ENCODE data around the gene OXA1L.

DNA sequence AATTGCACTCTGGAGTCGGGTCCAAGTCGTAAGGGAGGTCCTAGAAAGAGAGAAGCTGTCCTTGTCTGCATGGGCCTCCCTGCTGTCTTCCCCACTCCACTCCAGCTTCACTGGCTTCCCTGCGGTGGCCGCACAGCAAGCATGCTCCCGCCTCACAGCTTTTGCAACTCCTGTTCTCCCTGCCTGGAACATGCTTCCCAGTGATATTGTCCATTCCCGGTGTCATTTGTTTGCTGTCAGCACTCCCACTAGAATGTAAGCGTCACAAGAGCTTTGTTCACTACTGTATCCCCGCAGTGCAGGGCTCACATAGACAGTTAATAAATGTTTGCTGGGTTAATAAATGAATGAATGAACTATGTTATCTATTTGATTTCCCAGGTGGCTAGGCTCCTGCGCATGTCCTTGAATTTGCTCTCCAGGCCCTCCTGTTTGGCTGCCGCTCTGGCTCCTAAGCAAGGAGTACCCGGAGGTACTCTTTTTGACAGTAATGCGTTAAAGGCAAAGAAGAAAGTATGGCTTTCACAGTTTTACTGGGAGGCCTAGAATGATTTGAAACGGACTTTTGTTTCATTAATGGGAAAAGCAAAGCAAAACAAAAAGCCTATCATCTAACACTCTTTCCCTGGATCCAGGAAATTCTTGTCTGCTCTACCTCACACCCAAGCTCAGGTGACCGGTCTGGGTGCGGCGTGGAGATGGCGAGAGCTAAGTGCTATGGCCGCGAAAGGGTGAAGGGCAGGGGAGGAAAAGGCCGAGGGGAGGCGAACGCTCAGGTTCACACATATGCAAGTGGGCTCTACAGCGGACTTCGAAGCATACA is 54.9 kb downstream of the OXA1L start:
- TF ChIP-seq, protein P1, sequence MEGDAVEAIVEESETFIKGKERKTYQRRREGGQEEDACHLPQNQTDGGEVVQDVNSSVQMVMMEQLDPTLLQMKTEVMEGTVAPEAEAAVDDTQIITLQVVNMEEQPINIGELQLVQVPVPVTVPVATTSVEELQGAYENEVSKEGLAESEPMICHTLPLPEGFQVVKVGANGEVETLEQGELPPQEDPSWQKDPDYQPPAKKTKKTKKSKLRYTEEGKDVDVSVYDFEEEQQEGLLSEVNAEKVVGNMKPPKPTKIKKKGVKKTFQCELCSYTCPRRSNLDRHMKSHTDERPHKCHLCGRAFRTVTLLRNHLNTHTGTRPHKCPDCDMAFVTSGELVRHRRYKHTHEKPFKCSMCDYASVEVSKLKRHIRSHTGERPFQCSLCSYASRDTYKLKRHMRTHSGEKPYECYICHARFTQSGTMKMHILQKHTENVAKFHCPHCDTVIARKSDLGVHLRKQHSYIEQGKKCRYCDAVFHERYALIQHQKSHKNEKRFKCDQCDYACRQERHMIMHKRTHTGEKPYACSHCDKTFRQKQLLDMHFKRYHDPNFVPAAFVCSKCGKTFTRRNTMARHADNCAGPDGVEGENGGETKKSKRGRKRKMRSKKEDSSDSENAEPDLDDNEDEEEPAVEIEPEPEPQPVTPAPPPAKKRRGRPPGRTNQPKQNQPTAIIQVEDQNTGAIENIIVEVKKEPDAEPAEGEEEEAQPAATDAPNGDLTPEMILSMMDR (optimal IDR thresholded peaks at IDR 0.05 in 1 of 3, IDR thresholded peaks at IDR 0.05 in 1 of 3, conservative IDR thresholded peaks at IDR 0.05 in 1 of 3; ENCODE audit: extremely low read depth in 1 of 3, insufficient read depth in 2 of 3, low read length in 3 of 3), result no peak
- TF ChIP-seq EZH2 (IDR thresholded peaks at IDR 0.05; ENCODE audit: low read length), result no peak

Measured in keratinocyte (primary cell).